Spleen (tissue), 11 donors: ENCODE results near the gene NAPB. TPM values are rescaled to one million over a fixed set of nuclear protein-coding genes. Genes with fewer than 3 reads are reported as not detected.

Source experiments
- DNase-seq: peaks from one replicate; pipeline ENCODE4 v3.0.0-alpha.2; 2020
- H3K27ac ChIP-seq, 8 donors: fragments of 200-600 bp; sonication (generic) in 7 of 8; 1 replicate in 4 of 8; 2 replicates in 4 of 8; pipeline versions ENCODE4 v1.5.0 to v1.8.0; 2016 to 2021; ENCODE audit warnings: inconsistent platforms in 4 of 8, mild to moderate bottlenecking in 4 of 8, moderate library complexity in 1 of 8
- H3K27me3 ChIP-seq, 7 donors: fragments of 200-600 bp; sonication (generic) in 6 of 7; replicated peaks in 1 of 7; 1 replicate in 4 of 7; 2 replicates in 3 of 7; pipeline versions ENCODE4 v1.5.0 to v1.8.0; 2016 to 2021; ENCODE audit warnings: inconsistent platforms in 3 of 7, mild to moderate bottlenecking in 1 of 7
- H3K36me3 ChIP-seq, 6 donors: fragments of 200-600 bp; sonication (generic) in 5 of 6; 1 replicate in 4 of 6; 2 replicates in 2 of 6; pipeline versions ENCODE4 v1.5.0 to v1.8.0; 2016 to 2021; ENCODE audit warnings: inconsistent platforms in 2 of 6
- H3K4me1 ChIP-seq, 6 donors: fragments of 200-600 bp; sonication (generic) in 5 of 6; 1 replicate in 3 of 6; 2 replicates in 3 of 6; pipeline versions ENCODE4 v1.5.0 to v1.8.0; 2016 to 2021; ENCODE audit warnings: inconsistent platforms in 3 of 6
- H3K4me3 ChIP-seq, 8 donors: fragments of 200-600 bp; sonication (generic) in 7 of 8; 1 replicate in 4 of 8; 2 replicates in 4 of 8; pipeline versions ENCODE4 v1.5.0 to v1.8.0; 2016 to 2021; ENCODE audit warnings: inconsistent platforms in 4 of 8, mild to moderate bottlenecking in 4 of 8, moderate library complexity in 2 of 8
- H3K9me3 ChIP-seq, 8 donors: fragments of 200-600 bp; sonication (generic) in 7 of 8; 1 replicate in 4 of 8; 2 replicates in 4 of 8; pipeline versions ENCODE4 v1.5.0 to v1.8.0; 2016 to 2021; ENCODE audit warnings: inconsistent platforms in 4 of 8
- POLR2A ChIP-seq, 3 donors: fragments of 450-650 bp; IDR thresholded peaks; one replicate each; pipeline ENCODE4 v1.5.1; 2017; ENCODE audit warnings: antibody characterized with exemption in 3 of 3, mild to moderate bottlenecking in 1 of 3
- POLR2AphosphoS5 ChIP-seq, 3 donors: sonication (generic); formaldehyde crosslinking; IDR thresholded peaks; one replicate each; pipeline ENCODE4 v1.5.1; 2017; ENCODE audit warnings: antibody characterized with exemption in 3 of 3
- WGBS, 5 donors: extraction: QIAGEN DNeasy Blood & Tissue Kit in 3 of 5; methylation state at CpG; one replicate each; pipeline versions ENCODE4 v1.1.5 to v1.1.7; 2013 to 2018; 5-methylcytosine and 5-hydroxymethylcytosine counted together
- intact Hi-C: fragments of 100-400 bp; cut with DNase I; formaldehyde crosslinking; loops from one replicate; pipeline ENCODE4 v1.15.0; 2023; ENCODE audit warnings: low total_unique reads
- polyA plus RNA-seq, 3 donors: library from polyadenylated mRNA; stranded (reverse); fragments of 200-250 nt; gene quantifications; one replicate each; pipeline ENCODE4 v1.2.1, GENCODE V29; 2013
- total RNA-seq, 7 donors: library from RNA; depleted of rRNA in 3 of 7; stranded (reverse); fragments of >200 nt in 3 of 7; fragmentation: NEBNext Ultra II Directional in 4 of 7; extraction: Animal tissue kit (Norgen Biotek cat#: 25700) in 4 of 7; gene quantifications; one replicate each; pipeline versions ENCODE4 v1.1.0 to v1.2.1, GENCODE V29; 2016 to 2021
- TF ChIP-seq, protein P1 (sequence below), 11 experiments: fragments of 200-600 bp in 7 of 11; fragments of 450-650 bp in 4 of 11; sonication (generic) in 4 of 11; IDR thresholded peaks in 8 of 11; conservative IDR thresholded peaks in 3 of 11; 1 replicate in 7 of 11; 2 replicates in 4 of 11; pipeline versions ENCODE4 v1.4.0 to v1.8.0; 2016 to 2021; ENCODE audit warnings: antibody characterized with exemption in 11 of 11, inconsistent platforms in 4 of 11, mild to moderate bottlenecking in 1 of 11
- donor health status: healthy with polysubstance abuse.
- donor health status: DM: no; HTN: no; CAD: no; lungs with moderate emphysema.
- donor health status: DM: no; HTN: no; CAD: no.
- donor health status: Bipolar disorder and iron deficiency.
- donor health status: healthy.
- donor health status: DM: no; HTN: no; CAD: no.
- donor health status: DM: yes; HTN: yes; CAD: no.

The NAPB gene
- total and polyA plus RNA-seq, 10 donors = 3.4 to 31.9 (median 14.0) TPM

DNA sequence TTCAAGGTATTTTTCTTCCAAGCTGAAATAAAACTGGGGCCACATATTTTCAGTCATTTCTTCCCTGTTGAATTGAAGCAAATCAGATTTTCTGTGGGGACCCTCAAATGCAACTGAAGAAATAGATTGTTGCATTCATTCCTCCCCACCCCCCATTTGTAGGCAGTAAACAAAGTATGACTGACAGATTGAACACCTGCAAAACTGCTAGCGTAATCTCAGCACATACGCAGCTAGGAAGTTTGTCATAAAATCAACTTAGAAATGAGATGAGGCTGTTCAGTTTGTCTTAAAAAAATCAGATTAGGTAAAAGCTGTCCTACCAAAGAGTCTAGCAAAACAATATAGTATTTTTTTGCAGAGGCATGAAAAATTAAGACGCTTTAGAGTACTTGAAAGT lies 50.4 kb downstream of the NAPB start:
- Histone ChIP-seq H3K36me3 (peaks cover 0 to 94% (median 57%) of the 10 kb centered on the region in 6 donors), H3K27ac (no peak overlapping the region), H3K9me3 (no peaks in the 10 kb centered on the region), H3K4me3 (no peak overlapping the region), H3K4me1 (peaks cover 10 to 28% (median 16%) of the 10 kb centered on the region in 6 donors), H3K27me3 (no peaks in the 10 kb centered on the region)
- intact Hi-C loops = no loop called here
- TF ChIP-seq POLR2AphosphoS5 (IDR thresholded peaks at IDR 0.05) (no peak), POLR2A (IDR thresholded peaks at IDR 0.05) (no peak)
- TF ChIP-seq, protein P1, sequence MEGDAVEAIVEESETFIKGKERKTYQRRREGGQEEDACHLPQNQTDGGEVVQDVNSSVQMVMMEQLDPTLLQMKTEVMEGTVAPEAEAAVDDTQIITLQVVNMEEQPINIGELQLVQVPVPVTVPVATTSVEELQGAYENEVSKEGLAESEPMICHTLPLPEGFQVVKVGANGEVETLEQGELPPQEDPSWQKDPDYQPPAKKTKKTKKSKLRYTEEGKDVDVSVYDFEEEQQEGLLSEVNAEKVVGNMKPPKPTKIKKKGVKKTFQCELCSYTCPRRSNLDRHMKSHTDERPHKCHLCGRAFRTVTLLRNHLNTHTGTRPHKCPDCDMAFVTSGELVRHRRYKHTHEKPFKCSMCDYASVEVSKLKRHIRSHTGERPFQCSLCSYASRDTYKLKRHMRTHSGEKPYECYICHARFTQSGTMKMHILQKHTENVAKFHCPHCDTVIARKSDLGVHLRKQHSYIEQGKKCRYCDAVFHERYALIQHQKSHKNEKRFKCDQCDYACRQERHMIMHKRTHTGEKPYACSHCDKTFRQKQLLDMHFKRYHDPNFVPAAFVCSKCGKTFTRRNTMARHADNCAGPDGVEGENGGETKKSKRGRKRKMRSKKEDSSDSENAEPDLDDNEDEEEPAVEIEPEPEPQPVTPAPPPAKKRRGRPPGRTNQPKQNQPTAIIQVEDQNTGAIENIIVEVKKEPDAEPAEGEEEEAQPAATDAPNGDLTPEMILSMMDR (IDR thresholded peaks at IDR 0.05 in 8 of 11, conservative IDR thresholded peaks at IDR 0.05 in 3 of 11) = no peak
- DNase-seq = no peak
- WGBS, 5 donors = 74 to 97% (median 93%) methylated on average over 3 of the region's 3 CpGs

DNA sequence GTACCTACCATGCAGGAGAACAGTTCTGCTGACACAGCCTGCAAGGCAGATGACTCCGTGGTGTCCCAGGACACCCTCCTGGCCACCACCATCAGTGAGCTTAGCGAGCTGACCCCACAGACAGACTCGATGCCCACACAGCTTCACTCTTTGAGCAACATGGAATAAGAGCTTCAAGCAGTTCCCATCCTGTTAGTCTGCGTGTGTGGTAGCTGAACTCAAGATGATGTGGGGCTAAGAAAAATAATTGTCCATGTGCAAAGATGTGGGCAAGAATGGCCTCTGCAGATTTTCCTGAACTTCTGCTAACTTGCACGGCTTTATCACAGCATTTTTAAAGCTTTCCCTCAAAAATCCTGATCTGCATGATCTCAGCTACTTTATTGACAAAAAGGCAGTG lies 51.0 kb downstream of the NAPB start:
- Histone ChIP-seq H3K9me3 (no peaks in the 10 kb centered on the region), H3K27ac (no peak overlapping the region), H3K27me3 (no peaks in the 10 kb centered on the region), H3K4me1 (peaks cover 13 to 34% (median 22%) of the 10 kb centered on the region in 6 donors), H3K36me3 (peaks cover 0 to 94% (median 61%) of the 10 kb centered on the region in 6 donors), H3K4me3 (no peak overlapping the region)
- TF ChIP-seq POLR2A (IDR thresholded peaks at IDR 0.05) = no peak
- TF ChIP-seq, protein P1 (IDR thresholded peaks at IDR 0.05 in 8 of 11, conservative IDR thresholded peaks at IDR 0.05 in 3 of 11) = no peak
- TF ChIP-seq POLR2AphosphoS5 (IDR thresholded peaks at IDR 0.05) = peak in 2 of 3 donors; percentile 23 to 26
- DNase-seq = no peak
- intact Hi-C loops = no loop called here
- WGBS, 5 donors = 94 to 96% (median 95%) methylated on average over 5 of the region's 5 CpGs

DNA sequence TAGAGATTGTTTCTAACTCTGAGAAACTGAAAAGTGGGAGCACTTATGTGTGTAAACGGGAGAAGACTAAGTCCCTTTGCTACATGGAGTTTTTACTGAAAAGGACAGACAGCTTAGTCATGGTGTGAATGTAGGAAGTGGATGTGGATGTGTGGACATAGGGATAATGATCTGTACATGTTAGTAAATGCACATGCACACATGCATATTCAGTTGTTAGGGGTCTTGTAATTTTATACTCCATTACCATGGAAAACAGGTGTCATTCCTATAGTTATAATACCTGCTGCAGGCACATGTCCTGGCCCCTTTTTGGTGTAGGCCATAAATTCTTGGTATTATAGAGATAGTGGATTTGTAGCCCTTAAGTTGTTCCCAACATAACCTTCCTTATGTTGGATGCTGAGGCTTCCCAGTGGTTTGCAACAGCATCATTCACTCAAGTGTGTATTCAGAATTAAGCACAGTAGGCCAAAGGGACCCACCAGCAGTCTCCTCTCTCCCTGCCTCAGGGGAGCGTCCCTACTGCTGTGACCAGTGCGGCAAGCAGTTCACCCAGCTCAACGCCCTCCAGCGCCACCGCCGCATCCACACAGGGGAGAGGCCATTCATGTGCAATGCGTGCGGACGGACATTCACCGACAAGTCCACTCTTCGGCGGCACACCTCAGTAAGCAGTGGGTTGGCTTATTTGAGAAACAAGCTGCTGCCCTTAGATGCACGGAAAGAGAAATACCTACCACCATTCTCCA lies 52.0 kb downstream of the NAPB start:
- H3K4me1 ChIP-seq = peaks cover 13 to 40% (median 27%) of the 10 kb centered on the region in 6 donors
- H3K27ac ChIP-seq = no peak overlapping the region
- intact Hi-C loops = loop anchor here (5.0 kb wide), 1 partner anchor 48 kb away; no protein-coding TSS in a partner anchor
- WGBS, 5 donors = 93 to 97% (median 95%) methylated on average over 14 of the region's 14 CpGs
- no peaks in the 10 kb centered on the region for H3K27me3 ChIP-seq
- TF ChIP-seq, protein P1 (IDR thresholded peaks at IDR 0.05 in 8 of 11, conservative IDR thresholded peaks at IDR 0.05 in 3 of 11) = no peak
- peak in 2 of 3 donors; percentile 29 to 60 for TF ChIP-seq POLR2AphosphoS5 (IDR thresholded peaks at IDR 0.05)
- no peak for DNase-seq
- no peak overlapping the region for H3K4me3 ChIP-seq
- H3K36me3 ChIP-seq = peaks cover 0 to 95% (median 67%) of the 10 kb centered on the region in 6 donors
- H3K9me3 ChIP-seq = no peaks in the 10 kb centered on the region

DNA sequence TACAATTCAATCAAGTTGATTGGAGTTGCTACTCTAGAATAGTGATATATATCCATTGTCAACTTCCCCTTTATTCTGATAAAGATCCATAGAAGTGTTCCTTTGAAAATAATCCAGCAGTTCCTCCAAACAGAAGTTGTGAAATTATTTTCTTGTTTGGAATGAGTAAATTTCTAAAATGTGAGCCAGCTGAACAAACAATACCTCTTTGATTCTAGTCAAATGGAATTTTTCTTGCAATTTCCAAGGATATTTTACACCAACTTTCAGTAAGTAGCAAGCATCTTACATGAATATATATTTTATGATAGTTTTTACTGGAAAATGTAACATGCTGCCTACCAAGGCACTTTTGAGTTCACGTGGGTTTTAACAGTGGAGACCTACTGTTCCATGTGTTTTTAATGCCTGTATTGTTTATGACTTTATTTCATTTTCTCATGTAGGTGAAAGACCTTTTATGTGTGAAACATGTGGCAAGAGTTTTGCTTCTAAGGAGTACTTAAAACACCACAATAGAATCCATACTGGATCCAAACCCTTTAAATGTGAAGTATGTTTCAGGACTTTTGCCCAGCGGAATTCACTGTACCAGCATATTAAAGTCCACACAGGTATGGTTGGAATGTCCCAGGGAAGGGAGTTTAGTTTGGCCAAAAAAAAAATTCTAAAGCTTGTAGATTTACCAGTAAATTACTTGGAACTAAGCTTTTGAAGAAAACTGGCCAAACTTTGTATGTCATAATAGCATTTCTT lies 52.8 kb downstream of the NAPB start:
- intact Hi-C loops = loop anchor here (5.0 kb wide), 1 partner anchor 49 kb away; no protein-coding TSS in a partner anchor
- H3K4me1 ChIP-seq = peaks cover 18 to 46% (median 35%) of the 10 kb centered on the region in 6 donors
- peaks cover 0 to 88% (median 63%) of the 10 kb centered on the region in 6 donors for H3K36me3 ChIP-seq

More for the DNA sequence above, 52.8 kb downstream of the NAPB start:
- no peak overlapping the region for H3K4me3 ChIP-seq
- no peak for DNase-seq
- H3K9me3 ChIP-seq = no peaks in the 10 kb centered on the region
- H3K27me3 ChIP-seq = no peaks in the 10 kb centered on the region
- 94 to 98% (median 97%) methylated on average over 2 of the region's 2 CpGs for WGBS, 5 donors
- no peak overlapping the region for H3K27ac ChIP-seq
- TF ChIP-seq POLR2AphosphoS5 (IDR thresholded peaks at IDR 0.05) (no peak), POLR2A (IDR thresholded peaks at IDR 0.05) (no peak)
- TF ChIP-seq, protein P1 (IDR thresholded peaks at IDR 0.05 in 8 of 11, conservative IDR thresholded peaks at IDR 0.05 in 3 of 11) = no peak
